Measurements from ENCODE around the gene TSC2. TPM values are rescaled to one million over a fixed set of nuclear protein-coding genes. Genes with fewer than 3 reads are reported as not detected.

TSC2 gene
- total RNA-seq, 1 experiment from 2014 or later, result 166 TPM

DNA sequence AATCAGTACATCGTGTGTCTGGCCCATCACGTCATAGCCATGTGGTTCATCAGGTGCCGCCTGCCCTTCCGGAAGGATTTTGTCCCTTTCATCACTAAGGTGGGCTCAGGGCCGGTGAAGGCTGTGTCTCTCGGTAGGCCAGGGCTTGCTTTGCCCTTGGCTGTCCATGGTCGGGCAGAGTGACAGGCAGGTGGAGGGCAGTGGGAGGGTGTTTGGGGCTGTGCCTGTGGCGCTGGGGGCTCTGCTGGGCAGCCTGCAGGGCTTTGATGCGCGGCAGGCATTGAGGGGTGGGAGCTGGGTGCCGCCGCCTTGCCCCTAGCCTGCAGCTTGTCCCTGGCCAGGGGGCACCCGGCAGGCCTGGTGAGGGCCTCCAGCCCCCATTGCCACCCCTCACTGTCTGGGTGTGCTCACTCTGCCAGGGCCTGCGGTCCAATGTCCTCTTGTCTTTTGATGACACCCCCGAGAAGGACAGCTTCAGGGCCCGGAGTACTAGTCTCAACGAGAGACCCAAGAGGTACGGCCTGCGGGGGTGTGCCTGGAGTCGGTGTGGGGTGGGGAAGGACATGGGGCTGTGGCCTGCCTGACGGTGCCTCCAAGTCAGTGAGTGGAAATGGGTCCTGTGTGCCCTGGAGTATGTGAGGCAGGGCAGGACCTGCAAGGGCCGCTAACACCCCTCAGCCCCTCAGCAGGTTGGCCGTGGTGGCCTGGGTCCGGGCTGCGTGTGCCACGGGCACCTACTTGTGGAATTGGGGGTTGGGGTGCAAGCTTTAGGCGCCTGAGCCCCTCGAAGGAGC, 28.5 kb downstream of the TSC2 start:
- intact Hi-C loops (cut with micrococcal nuclease; ENCODE audit: unreplicated experiment), result no loop called here
- no peaks in the 10 kb centered on the region for H3K36me3 ChIP-seq (ENCODE audit: low read depth)
- H3K79me2 ChIP-seq (ENCODE audit: low read depth), result no peaks in the 10 kb centered on the region
- BruUV-seq (replicated peaks), result no TSS peak
- no peaks in the 10 kb centered on the region for H3K4me1 ChIP-seq (replicated peaks; ENCODE audit: insufficient read depth)
- no peak overlapping the region for H3K4me3 ChIP-seq
- H3K9me2 ChIP-seq (ENCODE audit: insufficient read depth), result no peaks in the 10 kb centered on the region
- no peak for DNase-seq
- no peaks in the 10 kb centered on the region for H3F3A ChIP-seq (ENCODE audit: insufficient read depth, low read depth)
- ChIA-PET CTCF (no interaction called here), POLR2A (ENCODE audit: unreplicated experiment) (no interaction called here)
- no peaks in the 10 kb centered on the region for H4K20me1 ChIP-seq (ENCODE audit: insufficient read depth)
- no peak overlapping the region for H3K4me2 ChIP-seq
- H3K27ac ChIP-seq, result no peak overlapping the region
- no peaks in the 10 kb centered on the region for H3K9me3 ChIP-seq (ENCODE audit: insufficient read depth, low read depth)
- H2AFZ ChIP-seq, result no peak overlapping the region
- TF ChIP-seq EZH2 (IDR thresholded peaks at IDR 0.05; ENCODE audit: low read depth) (no peak), CTCF (conservative IDR thresholded peaks at IDR 0.05) (no peak)
- no peaks in the 10 kb centered on the region for H3K27me3 ChIP-seq (ENCODE audit: insufficient read depth, low read depth)

DNA sequence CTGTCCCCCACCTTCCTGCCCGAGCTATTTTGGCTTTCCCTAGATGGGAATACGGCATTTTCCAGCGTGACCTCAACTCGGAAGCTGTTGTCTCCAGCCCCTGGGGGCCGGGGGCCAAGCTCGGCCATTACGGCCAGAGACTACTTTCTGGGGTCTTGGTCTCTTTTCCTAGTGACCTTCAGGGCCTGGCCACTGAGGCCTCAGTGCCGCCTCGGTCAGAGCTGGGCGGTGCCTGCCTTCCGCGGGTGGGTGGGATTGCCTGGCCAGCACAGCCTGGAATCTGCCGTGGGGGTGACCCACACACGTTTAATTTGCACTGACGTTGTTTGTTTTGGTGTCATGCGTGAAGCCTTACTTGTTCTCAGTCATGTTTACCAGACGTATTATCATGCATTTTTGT, 29.2 kb downstream of the TSC2 start:
- Histone ChIP-seq H4K20me1 (ENCODE audit: insufficient read depth) (no peaks in the 10 kb centered on the region), H3K36me3 (ENCODE audit: low read depth) (no peaks in the 10 kb centered on the region), H2AFZ (no peak overlapping the region), H3K27me3 (ENCODE audit: insufficient read depth, low read depth) (no peaks in the 10 kb centered on the region), H3K4me1 (replicated peaks; ENCODE audit: insufficient read depth) (no peaks in the 10 kb centered on the region), H3F3A (ENCODE audit: insufficient read depth, low read depth) (no peaks in the 10 kb centered on the region), H3K9me3 (ENCODE audit: insufficient read depth, low read depth) (no peaks in the 10 kb centered on the region), H3K4me2 (no peak overlapping the region), H3K9me2 (ENCODE audit: insufficient read depth) (no peaks in the 10 kb centered on the region), H3K79me2 (ENCODE audit: low read depth) (no peaks in the 10 kb centered on the region), H3K27ac (no peak overlapping the region), H3K4me3 (no peak overlapping the region)
- BruUV-seq (replicated peaks), result no TSS peak
- intact Hi-C loops (cut with micrococcal nuclease; ENCODE audit: unreplicated experiment), result no loop called here
- ChIA-PET POLR2A (ENCODE audit: unreplicated experiment) (no interaction called here), CTCF (no interaction called here)
- no peak for TF ChIP-seq CTCF (conservative IDR thresholded peaks at IDR 0.05)
- TF ChIP-seq EZH2 (IDR thresholded peaks at IDR 0.05; ENCODE audit: low read depth), result no peak
- no peak for DNase-seq

DNA sequence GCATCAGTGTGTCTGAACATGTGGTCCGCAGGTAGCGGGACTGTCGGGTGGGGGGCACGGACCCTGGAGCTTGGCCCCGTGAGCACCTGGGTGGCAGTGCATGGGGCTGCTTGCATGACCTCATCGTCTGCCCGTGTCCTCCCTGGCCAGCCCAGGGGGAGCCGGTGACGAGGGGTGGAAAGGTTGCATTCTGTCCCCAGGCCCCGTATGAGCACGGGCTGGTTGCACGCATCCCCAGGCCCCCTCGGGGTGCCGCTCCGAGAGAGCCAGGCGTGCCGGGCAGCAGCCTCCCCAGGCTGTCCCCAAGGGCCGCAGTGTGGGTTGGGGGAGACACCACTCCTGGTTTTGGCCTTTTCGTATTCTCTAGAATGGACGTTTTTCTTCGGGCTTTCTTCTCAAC, 29.9 kb downstream of the TSC2 start:
- Histone ChIP-seq H4K20me1 (ENCODE audit: insufficient read depth) (no peaks in the 10 kb centered on the region), H3K79me2 (ENCODE audit: low read depth) (no peaks in the 10 kb centered on the region), H3K4me2 (no peak overlapping the region), H3K4me1 (replicated peaks; ENCODE audit: insufficient read depth) (no peaks in the 10 kb centered on the region), H3K4me3 (no peak overlapping the region), H3K9me3 (ENCODE audit: insufficient read depth, low read depth) (no peaks in the 10 kb centered on the region), H3K27me3 (ENCODE audit: insufficient read depth, low read depth) (no peaks in the 10 kb centered on the region), H3K9me2 (ENCODE audit: insufficient read depth) (no peaks in the 10 kb centered on the region), H3K27ac (no peak overlapping the region), H3K36me3 (ENCODE audit: low read depth) (no peaks in the 10 kb centered on the region), H2AFZ (no peak overlapping the region), H3F3A (ENCODE audit: insufficient read depth, low read depth) (no peaks in the 10 kb centered on the region)
- ChIA-PET POLR2A (ENCODE audit: unreplicated experiment) (no interaction called here), CTCF (no interaction called here)
- DNase-seq, result no peak
- intact Hi-C loops (cut with micrococcal nuclease; ENCODE audit: unreplicated experiment), result no loop called here
- TF ChIP-seq EZH2 (IDR thresholded peaks at IDR 0.05; ENCODE audit: low read depth) (no peak), CTCF (conservative IDR thresholded peaks at IDR 0.05) (no peak)
- no TSS peak for BruUV-seq (replicated peaks)
